IPS-18c (cell line): ENCODE measurements around the gene TRA2B.
"Not testable (repeated sequence)": the region's sequence is repeated elsewhere in the genome, so short reads cannot be mapped to it uniquely, and the experiment has no call there.

Source experiments
- H3K4me3 ChIP-seq: 2 replicates; pipeline ENCODE4 v1.7.0; 2013; ENCODE audit warnings: low read depth, mild to moderate bottlenecking, low read length, moderate library complexity; ENCODE audit not compliant: insufficient read depth
- H3K9me3 ChIP-seq: one replicate; pipeline ENCODE4 v1.6.1; 2013; ENCODE audit warnings: mild to moderate bottlenecking, low read length, moderate library complexity; ENCODE audit not compliant: control insufficient read depth, insufficient read depth

Gene TRA2B

DNA sequence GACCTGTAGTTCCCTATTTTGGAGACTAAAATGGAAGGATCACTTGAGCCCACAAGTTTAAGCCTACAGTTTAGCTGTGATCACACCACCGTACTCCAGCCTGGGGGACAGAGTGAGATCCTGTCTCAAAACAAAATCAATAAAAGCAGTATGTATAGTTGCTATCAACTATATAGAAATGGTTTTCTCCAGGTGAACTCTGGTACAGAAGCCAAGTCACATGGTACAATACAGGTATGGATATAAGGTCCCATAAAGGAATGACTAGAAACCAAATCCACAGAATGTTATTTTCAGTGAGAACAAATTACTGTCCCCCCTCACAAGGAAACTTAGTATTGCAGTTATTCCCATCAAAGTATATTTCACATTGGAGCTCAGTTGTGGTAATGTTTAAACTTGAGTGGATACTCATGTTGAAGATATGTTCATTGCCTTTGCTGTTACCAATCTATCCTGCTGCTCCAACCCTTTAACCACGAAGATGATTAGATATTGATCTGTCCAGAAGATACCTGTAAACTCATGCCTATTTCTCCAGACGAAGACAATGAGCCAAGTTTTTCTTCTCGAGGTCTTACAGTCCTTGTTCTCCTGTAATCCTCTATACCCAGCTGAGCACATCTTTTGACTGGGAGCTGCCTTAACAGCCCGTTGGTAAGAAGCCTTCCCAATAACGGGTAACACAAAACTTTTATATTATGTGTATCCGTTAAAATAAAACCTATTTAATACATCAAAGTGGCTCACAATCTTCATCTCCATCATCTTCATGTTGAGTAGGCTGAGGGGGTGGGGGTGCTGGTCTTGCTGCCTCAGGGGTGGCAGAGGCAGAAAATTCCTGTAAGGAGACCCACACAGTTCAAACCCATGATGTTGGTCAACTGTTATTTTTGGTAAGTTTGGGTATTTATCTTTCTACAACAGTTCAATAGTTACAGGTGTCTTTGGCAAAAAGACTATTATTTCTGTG lies 24.6 kb downstream of the TRA2B start:
- Histone ChIP-seq H3K4me3 (no peak overlapping the region), H3K9me3 (no peaks in the 10 kb centered on the region)

DNA sequence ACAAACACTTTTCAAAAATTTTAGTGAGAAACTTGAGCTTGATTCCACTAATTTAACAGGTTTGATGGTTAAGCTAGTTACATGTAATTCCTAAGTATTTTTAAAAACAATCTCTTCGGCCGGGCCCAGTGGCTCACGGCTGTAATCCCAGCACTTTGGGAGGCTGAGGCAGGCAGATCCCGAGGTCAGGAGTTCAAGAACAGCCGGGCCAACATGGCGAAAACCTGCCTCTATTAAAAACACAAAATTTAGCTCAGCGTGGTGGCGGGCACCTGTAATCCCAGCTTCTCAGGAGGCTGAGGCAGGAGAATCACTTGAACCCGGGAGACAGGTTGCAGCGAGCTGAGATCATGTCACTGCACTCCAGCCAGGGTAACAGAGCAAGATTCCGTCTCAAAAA lies 25.3 kb downstream of the TRA2B start:
- H3K9me3 ChIP-seq, result no peaks in the 10 kb centered on the region

GRCh38 chr3:185911076-185911448 lies 26.8 kb downstream of the TRA2B start:
- H3K4me3 ChIP-seq, H3K9me3 ChIP-seq: not testable (repeated sequence)

More for the DNA sequence above, 25.3 kb downstream of the TRA2B start:
- H3K4me3 ChIP-seq, result no peak overlapping the region

DNA sequence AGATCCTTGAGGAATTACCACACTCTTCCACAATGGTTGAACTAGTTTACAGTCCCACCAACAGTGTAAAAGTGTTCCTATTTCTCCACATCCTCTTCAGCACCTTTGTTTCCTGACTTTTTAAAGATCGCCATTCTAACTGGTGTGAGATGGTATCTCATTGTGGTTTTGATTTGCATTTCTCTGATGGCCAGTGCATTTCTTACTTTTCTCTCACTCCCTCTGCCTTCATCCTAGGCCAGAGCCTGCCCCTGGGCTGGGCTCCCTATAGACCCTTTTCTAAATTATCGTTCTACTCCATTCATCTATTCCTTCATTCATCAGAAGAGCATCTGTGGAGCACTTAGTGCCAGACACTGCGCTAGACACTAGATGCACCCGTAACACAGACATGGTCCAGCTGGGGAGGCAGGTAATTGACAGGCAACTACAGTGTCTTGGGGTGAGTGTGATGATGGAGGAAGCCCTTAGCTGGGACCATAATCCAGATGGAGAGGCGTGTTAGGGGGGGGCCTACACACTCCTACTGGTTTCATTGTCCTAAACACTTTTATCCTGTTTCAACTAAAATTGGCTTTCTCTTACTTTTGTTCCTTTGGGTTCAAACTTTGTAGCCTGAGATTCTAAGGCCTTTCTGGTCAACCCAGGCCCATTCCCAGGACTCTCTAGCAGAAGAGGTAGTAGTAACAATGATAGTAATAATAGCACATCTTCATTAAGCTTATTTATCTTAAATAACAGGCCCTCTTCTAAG lies 27.3 kb downstream of the TRA2B start:
- not testable (repeated sequence) for H3K9me3 ChIP-seq, H3K4me3 ChIP-seq

DNA sequence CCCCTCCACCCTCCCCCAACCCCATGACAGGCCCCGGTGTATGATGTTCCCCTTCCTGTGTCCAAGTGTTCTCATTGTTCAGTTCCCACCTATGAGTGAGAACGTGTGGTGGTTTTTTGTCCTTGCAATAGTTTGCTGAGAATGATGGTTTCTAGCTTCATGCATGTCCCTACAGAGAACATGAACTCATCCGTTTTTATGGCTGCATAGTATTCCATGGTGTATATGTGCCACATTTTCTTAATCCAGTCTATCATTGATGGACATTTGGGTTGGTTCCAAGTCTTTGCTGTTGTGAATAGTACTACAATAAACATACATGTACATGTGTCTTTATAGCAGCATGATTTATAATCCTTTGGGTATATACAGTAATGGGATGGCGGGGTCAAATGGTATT lies 27.9 kb downstream of the TRA2B start:
- H3K9me3 ChIP-seq, H3K4me3 ChIP-seq: not testable (repeated sequence)

GRCh38 chr3:185900228-185900627 lies 37.6 kb downstream of the TRA2B start:
- Histone ChIP-seq H3K9me3 (no peaks in the 10 kb centered on the region), H3K4me3 (no peak overlapping the region)

GRCh38 chr3:185896636-185897035 lies 41.2 kb downstream of the TRA2B start:
- Histone ChIP-seq H3K9me3 (no peaks in the 10 kb centered on the region), H3K4me3 (no peak overlapping the region)

DNA sequence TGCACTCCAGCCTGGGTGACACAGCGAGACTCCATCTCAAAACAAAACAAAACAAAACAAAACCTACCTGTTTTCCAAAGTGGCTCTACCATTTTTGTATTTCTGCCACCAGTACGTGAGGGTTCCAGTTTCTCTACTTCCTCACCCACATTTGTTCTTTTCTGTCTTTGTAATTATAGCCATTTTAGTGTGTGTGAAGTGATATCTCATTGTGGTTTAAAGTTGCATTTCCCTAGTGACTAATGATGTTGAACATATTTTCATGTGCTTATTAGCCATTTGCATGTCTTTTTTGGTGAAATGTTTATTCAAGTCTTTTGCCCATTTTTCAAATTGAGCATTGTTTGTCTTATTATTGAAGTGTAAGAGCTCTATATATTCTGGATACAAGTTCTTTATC lies 50.7 kb downstream of the TRA2B start:
- Histone ChIP-seq H3K4me3 (no peak overlapping the region), H3K9me3 (no peaks in the 10 kb centered on the region)

DNA sequence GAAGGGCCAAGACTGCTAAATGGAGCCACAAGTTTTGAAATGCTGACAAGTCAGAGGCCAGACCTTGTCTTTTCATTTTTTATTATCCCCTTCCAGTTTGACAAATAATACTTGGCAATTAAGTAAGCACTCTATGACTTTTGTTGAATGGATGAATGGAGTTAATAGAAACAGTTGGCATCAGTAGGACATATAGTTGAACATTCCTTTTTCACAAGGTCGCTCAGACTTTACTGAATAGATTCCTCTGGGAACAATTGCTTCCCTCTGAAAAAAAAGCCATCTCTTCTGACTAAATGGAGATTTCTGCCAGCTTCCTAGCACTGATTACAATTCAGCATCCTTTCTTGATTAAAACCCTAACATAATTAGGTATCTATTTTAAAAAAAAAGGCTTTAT lies 53.2 kb downstream of the TRA2B start:
- Histone ChIP-seq H3K4me3 (no peak overlapping the region), H3K9me3 (no peaks in the 10 kb centered on the region)

- H3K4me3 ChIP-seq, result no peak overlapping the region
- no peaks in the 10 kb centered on the region for H3K9me3 ChIP-seq
Observed at GRCh38 chr3:185881926-185882325, 55.9 kb downstream of the TRA2B start.

DNA sequence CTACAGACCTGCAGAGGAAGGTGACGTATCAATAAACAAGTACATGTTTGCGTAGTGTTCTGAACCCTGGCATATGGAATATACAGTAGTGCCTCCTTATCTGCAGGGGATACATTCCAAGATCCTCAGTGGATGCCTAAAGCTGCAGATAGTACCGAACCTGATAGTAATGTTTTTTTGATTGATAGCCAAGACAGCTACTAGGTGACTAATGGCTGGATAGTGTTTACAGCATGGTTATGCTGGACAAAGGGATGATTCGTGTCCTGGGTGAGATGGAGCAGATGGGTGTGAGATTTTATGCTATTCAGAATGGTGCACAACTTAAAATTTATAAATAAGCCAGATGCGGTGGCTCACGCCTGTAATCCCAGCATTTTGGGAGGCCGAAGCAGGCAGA lies 57.2 kb downstream of the TRA2B start:
- H3K9me3 ChIP-seq, result no peaks in the 10 kb centered on the region
- H3K4me3 ChIP-seq, result no peak overlapping the region

GRCh38 chr3:185878920-185879319 lies 58.9 kb downstream of the TRA2B start:
- Histone ChIP-seq H3K4me3 (no peak overlapping the region), H3K9me3 (no peaks in the 10 kb centered on the region)

DNA sequence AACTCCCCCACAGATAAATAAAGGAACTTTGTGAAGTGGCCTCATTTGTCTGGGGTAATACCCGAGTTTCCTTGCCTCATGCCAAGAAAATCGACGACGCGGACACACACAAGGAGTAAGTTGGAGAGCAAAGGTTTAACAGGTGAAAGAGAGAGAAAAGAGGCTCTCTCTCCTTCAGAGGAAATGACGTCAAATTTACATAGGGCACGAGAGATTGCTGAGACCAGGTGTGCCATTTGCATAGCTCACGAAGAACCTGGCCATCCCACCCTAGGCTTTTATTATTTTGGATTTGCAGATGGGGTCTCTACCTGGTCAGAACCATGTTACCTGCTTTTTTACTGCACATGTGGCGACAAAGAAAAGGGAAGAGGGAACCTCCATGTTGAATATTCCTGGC lies 63.7 kb downstream of the TRA2B start:
- no peak overlapping the region for H3K4me3 ChIP-seq
- H3K9me3 ChIP-seq, result no peaks in the 10 kb centered on the region

- no peak overlapping the region for H3K4me3 ChIP-seq
- H3K9me3 ChIP-seq, result no peaks in the 10 kb centered on the region
Observed at GRCh38 chr3:185867650-185868049, 70.2 kb downstream of the TRA2B start.

GRCh38 chr3:185866995-185867394 lies 70.8 kb downstream of the TRA2B start:
- H3K4me3 ChIP-seq, result no peak overlapping the region
- no peaks in the 10 kb centered on the region for H3K9me3 ChIP-seq

- Histone ChIP-seq H3K9me3 (no peaks in the 10 kb centered on the region), H3K4me3 (no peak overlapping the region)
Observed at GRCh38 chr3:185866555-185866954, 71.3 kb downstream of the TRA2B start.
